ENCODE data around the gene CAPN13. TPM values are rescaled to one million over a fixed set of nuclear protein-coding genes. Genes with fewer than 3 reads are reported as not detected.

Gene CAPN13
- total RNA-seq, 1 donor from 2014 or later = not detected

DNA sequence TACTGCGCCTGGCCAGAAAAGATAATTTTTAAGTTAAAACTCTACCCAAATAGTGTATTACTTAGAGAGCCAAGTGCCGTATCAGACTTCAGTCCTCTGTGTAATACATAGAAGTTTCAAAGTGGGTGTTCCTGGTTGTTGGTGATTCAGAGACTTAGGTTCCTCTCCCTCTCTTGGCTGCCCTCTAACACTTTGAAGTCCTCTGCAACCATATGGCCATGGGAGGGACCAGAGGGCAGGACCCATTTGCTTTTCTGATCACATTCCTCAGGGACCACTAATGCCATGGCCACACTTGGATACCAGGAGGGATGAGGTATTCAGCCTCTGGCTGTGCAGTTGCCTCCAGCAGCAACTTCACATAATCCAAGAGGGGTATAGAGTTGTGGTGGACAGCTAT lies 131.5 kb downstream of the CAPN13 start:
- Mint-ChIP-seq H3K4me3 (ENCODE audit: unreplicated experiment) (no peak overlapping the region), H3K36me3 (ENCODE audit: low read depth, unreplicated experiment) (peaks cover 2% of the 10 kb centered on the region), H3K27me3 (ENCODE audit: low read depth, unreplicated experiment) (peaks cover 3% of the 10 kb centered on the region), H3K27ac (ENCODE audit: unreplicated experiment) (no peak overlapping the region), H3K9me3 (ENCODE audit: unreplicated experiment) (peaks cover 3% of the 10 kb centered on the region), H3K4me1 (ENCODE audit: low read depth, unreplicated experiment) (peaks cover 2% of the 10 kb centered on the region)
- FAIRE-seq (no peak), DNase-seq (ENCODE audit: low read depth) (no peak)
- H3K4me1 ChIP-seq (ENCODE audit: insufficient read depth, low read length) = no peaks in the 10 kb centered on the region
- no peak overlapping the region for H2AFZ ChIP-seq (ENCODE audit: low read depth, low read length)
- no peaks in the 10 kb centered on the region for H4K20me1 ChIP-seq (ENCODE audit: insufficient read depth, low read length)
- no peaks in the 10 kb centered on the region for H3K79me2 ChIP-seq (ENCODE audit: insufficient read depth, low read length)
- no peak for TF ChIP-seq EZH2 (IDR thresholded peaks at IDR 0.05; ENCODE audit: insufficient read depth, low read length)
- TF ChIP-seq, protein P1, sequence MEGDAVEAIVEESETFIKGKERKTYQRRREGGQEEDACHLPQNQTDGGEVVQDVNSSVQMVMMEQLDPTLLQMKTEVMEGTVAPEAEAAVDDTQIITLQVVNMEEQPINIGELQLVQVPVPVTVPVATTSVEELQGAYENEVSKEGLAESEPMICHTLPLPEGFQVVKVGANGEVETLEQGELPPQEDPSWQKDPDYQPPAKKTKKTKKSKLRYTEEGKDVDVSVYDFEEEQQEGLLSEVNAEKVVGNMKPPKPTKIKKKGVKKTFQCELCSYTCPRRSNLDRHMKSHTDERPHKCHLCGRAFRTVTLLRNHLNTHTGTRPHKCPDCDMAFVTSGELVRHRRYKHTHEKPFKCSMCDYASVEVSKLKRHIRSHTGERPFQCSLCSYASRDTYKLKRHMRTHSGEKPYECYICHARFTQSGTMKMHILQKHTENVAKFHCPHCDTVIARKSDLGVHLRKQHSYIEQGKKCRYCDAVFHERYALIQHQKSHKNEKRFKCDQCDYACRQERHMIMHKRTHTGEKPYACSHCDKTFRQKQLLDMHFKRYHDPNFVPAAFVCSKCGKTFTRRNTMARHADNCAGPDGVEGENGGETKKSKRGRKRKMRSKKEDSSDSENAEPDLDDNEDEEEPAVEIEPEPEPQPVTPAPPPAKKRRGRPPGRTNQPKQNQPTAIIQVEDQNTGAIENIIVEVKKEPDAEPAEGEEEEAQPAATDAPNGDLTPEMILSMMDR (IDR thresholded peaks at IDR 0.05; ENCODE audit: insufficient read depth, low read depth, low read length) = no peak
- no peaks in the 10 kb centered on the region for H3K27me3 ChIP-seq (ENCODE audit: insufficient read depth, low read length)
- no peak overlapping the region for H3K4me2 ChIP-seq (ENCODE audit: low read length)
- no peak overlapping the region for H3K9ac ChIP-seq (ENCODE audit: low read length)
- no peak overlapping the region for H3K4me3 ChIP-seq (ENCODE audit: insufficient read depth, low read depth, low read length)
- no peaks in the 10 kb centered on the region for H3K9me3 ChIP-seq (ENCODE audit: insufficient read depth, low read depth, low read length)
- H3K36me3 ChIP-seq (ENCODE audit: insufficient read depth, low read length) = no peaks in the 10 kb centered on the region
- H3K27ac ChIP-seq (ENCODE audit: low read depth, low read length) = no peak overlapping the region

DNA sequence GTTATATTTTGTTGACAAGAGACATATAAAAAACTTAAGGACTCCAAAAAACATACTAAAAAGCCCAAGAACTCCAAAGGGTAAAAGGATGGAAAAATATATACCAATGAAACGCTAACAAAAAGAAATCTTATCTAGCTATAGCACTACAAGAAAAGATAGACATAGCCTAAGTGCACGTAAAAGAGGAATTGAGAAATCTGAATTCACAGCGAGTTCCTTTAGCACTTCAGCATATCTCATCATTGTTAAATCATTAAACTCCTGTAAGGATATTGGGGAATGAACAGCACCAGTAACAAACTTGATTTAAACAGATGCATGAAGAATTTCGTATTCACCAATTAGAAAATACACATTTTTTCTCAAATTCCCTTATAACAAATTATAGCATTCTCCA lies 134.1 kb downstream of the CAPN13 start:
- Histone ChIP-seq H3K36me3 (ENCODE audit: insufficient read depth, low read length) (no peaks in the 10 kb centered on the region), H3K4me2 (ENCODE audit: low read length) (no peak overlapping the region), H3K9ac (ENCODE audit: low read length) (no peak overlapping the region), H3K9me3 (ENCODE audit: insufficient read depth, low read depth, low read length) (no peaks in the 10 kb centered on the region), H3K4me3 (ENCODE audit: insufficient read depth, low read depth, low read length) (no peak overlapping the region), H3K27me3 (ENCODE audit: insufficient read depth, low read length) (no peaks in the 10 kb centered on the region), H3K4me1 (ENCODE audit: insufficient read depth, low read length) (no peaks in the 10 kb centered on the region), H2AFZ (ENCODE audit: low read depth, low read length) (no peak overlapping the region), H3K79me2 (ENCODE audit: insufficient read depth, low read length) (no peaks in the 10 kb centered on the region), H4K20me1 (ENCODE audit: insufficient read depth, low read length) (no peaks in the 10 kb centered on the region), H3K27ac (ENCODE audit: low read depth, low read length) (no peak overlapping the region)
- Mint-ChIP-seq H3K4me3 (ENCODE audit: unreplicated experiment) (no peak overlapping the region), H3K36me3 (ENCODE audit: low read depth, unreplicated experiment) (peaks cover 2% of the 10 kb centered on the region), H3K9me3 (ENCODE audit: unreplicated experiment) (peaks cover 20% of the 10 kb centered on the region), H3K4me1 (ENCODE audit: low read depth, unreplicated experiment) (peaks cover 2% of the 10 kb centered on the region), H3K27me3 (ENCODE audit: low read depth, unreplicated experiment) (no peaks in the 10 kb centered on the region), H3K27ac (ENCODE audit: unreplicated experiment) (no peak overlapping the region)
- FAIRE-seq (no peak), DNase-seq (ENCODE audit: low read depth) (no peak)
- TF ChIP-seq EZH2 (IDR thresholded peaks at IDR 0.05; ENCODE audit: insufficient read depth, low read length) = no peak
